GM19025 (cell line): ENCODE measurements around the gene LDAH.
"Not testable (repeated sequence)": the region's sequence is repeated elsewhere in the genome, so short reads cannot be mapped to it uniquely, and the experiment has no call there.

Source experiments
- ATAC-seq: cut with Tn5 transposase; IDR thresholded peaks from one replicate; pipeline ENCODE4 v1.9.1; 2021; ENCODE audit warnings: mild to moderate bottlenecking, low read depth, moderate library complexity; ENCODE audit not compliant: unreplicated experiment

The LDAH gene

GRCh38 chr2:20725782-20726181, 97.1 kb downstream of the LDAH start:
- no peak for ATAC-seq

- ATAC-seq, result no peak
These were observed 98.3 kb downstream of the LDAH start for GRCh38 chr2:20724500-20725053.

GRCh38 chr2:20723543-20723942, 99.4 kb downstream of the LDAH start:
- no peak for ATAC-seq

- no peak for ATAC-seq
These were observed 100.2 kb downstream of the LDAH start for GRCh38 chr2:20722592-20723240.

GRCh38 chr2:20717641-20718040, 105.3 kb downstream of the LDAH start:
- no peak for ATAC-seq

- ATAC-seq, result not testable (repeated sequence)
These were observed 106.7 kb downstream of the LDAH start for GRCh38 chr2:20716164-20716563.

- not testable (repeated sequence) for ATAC-seq
These were observed 108.5 kb downstream of the LDAH start for GRCh38 chr2:20714412-20714811.

- ATAC-seq, result not testable (repeated sequence)
These were observed 109.3 kb downstream of the LDAH start for GRCh38 chr2:20713585-20713984.

GRCh38 chr2:20711641-20712040, 111.3 kb downstream of the LDAH start:
- not testable (repeated sequence) for ATAC-seq

- no peak for ATAC-seq
These were observed 115.3 kb downstream of the LDAH start for GRCh38 chr2:20707601-20708000.

- ATAC-seq, result no peak
These were observed 116.1 kb downstream of the LDAH start for GRCh38 chr2:20706786-20707185.

GRCh38 chr2:20706217-20706616, 116.7 kb downstream of the LDAH start:
- ATAC-seq, result no peak

- no peak for ATAC-seq
These were observed 118.0 kb downstream of the LDAH start for GRCh38 chr2:20704886-20705285.

GRCh38 chr2:20702563-20702962, 120.3 kb downstream of the LDAH start:
- no peak for ATAC-seq

GRCh38 chr2:20698916-20699613, 123.8 kb downstream of the LDAH start:
- ATAC-seq, result no peak

GRCh38 chr2:20697322-20697934, 125.5 kb downstream of the LDAH start:
- no peak for ATAC-seq

- ATAC-seq, result no peak
These were observed 126.5 kb downstream of the LDAH start for GRCh38 chr2:20696366-20696765.

GRCh38 chr2:20693317-20693716, 129.6 kb downstream of the LDAH start:
- no peak for ATAC-seq

- ATAC-seq, result no peak
These were observed 130.8 kb downstream of the LDAH start for GRCh38 chr2:20692081-20692480.

- ATAC-seq, result no peak
These were observed 131.7 kb downstream of the LDAH start for GRCh38 chr2:20691076-20691734.
